CD8-positive, alpha-beta memory T cell (primary cell): ENCODE measurements around the gene SLC50A1. TPM values are rescaled to one million over a fixed set of nuclear protein-coding genes. Genes with fewer than 3 reads are reported as not detected.

Experiments
- CTCF ChIA-PET: fragments of 350-600 bp; sonication (Branson Sonifier 250); formaldehyde crosslinking; loops from one replicate; lab custom pipeline; 2021; ENCODE audit warnings: antibody characterized with exemption; lab: Charles Lee
- POLR2A ChIA-PET: fragments of 350-600 bp; sonication (Branson Sonifier 250); formaldehyde crosslinking; loops from one replicate; lab custom pipeline; 2021; ENCODE audit warnings: antibody characterized with exemption; lab: Charles Lee
- DNase-seq, 5 donors: peaks; one replicate each; pipeline versions ENCODE4 v3.0.0 to v3.0.0-alpha.2; 2020 to 2022; ENCODE audit warnings: mixed read lengths in 1 of 5
- H3K27ac ChIP-seq: one replicate; pipeline ENCODE4 v1.7.0; 2013; ENCODE audit warnings: low read depth, mild to moderate bottlenecking, low read length, moderate library complexity
- H3K27me3 ChIP-seq: 2 replicates; pipeline ENCODE4 v1.7.0; 2013; ENCODE audit warnings: low read length, mild to moderate bottlenecking; ENCODE audit not compliant: insufficient read depth, poor library complexity, severe bottlenecking
- H3K36me3 ChIP-seq: 2 replicates; pipeline ENCODE4 v1.7.0; 2013; ENCODE audit warnings: mild to moderate bottlenecking, low read length, moderate library complexity; ENCODE audit not compliant: insufficient read depth
- H3K4me1 ChIP-seq: 2 replicates; pipeline ENCODE4 v1.7.0; 2013; ENCODE audit warnings: mild to moderate bottlenecking, low read length, moderate library complexity; ENCODE audit not compliant: insufficient read depth
- H3K4me3 ChIP-seq: 2 replicates; pipeline ENCODE4 v1.7.0; 2013; ENCODE audit warnings: mild to moderate bottlenecking, low read length
- H3K9me3 ChIP-seq: 2 replicates; pipeline ENCODE4 v1.7.0; 2013; ENCODE audit warnings: mild to moderate bottlenecking, low read length
- H3K27ac Mint-ChIP-seq, 8 donors: one replicate each; pipeline ENCODE4 v1.8.0; 2020 to 2021; ENCODE audit warnings: mixed read lengths in 8 of 8, mild to moderate bottlenecking in 6 of 8, inconsistent platforms in 3 of 8, moderate library complexity in 3 of 8
- H3K27me3 Mint-ChIP-seq, 2 donors: one replicate each; pipeline ENCODE4 v1.8.0; 2020 to 2021; ENCODE audit warnings: mixed read lengths in 2 of 2, mild to moderate bottlenecking in 1 of 2, moderate library complexity in 1 of 2
- H3K36me3 Mint-ChIP-seq, 3 donors: one replicate each; pipeline ENCODE4 v1.8.0; 2020 to 2021; ENCODE audit warnings: mixed read lengths in 3 of 3, inconsistent platforms in 1 of 3, mild to moderate bottlenecking in 1 of 3
- H3K4me1 Mint-ChIP-seq, 3 donors: one replicate each; pipeline ENCODE4 v1.8.0; 2020 to 2021; ENCODE audit warnings: mixed read lengths in 3 of 3, inconsistent platforms in 1 of 3, mild to moderate bottlenecking in 1 of 3
- H3K4me3 Mint-ChIP-seq, 7 donors: one replicate each; pipeline ENCODE4 v1.8.0; 2020 to 2021; ENCODE audit warnings: mixed read lengths in 7 of 7, mild to moderate bottlenecking in 6 of 7, moderate library complexity in 4 of 7, inconsistent platforms in 2 of 7
- H3K9me3 Mint-ChIP-seq, 5 donors: one replicate each; pipeline ENCODE4 v1.8.0; 2020 to 2022; ENCODE audit warnings: mixed read lengths in 5 of 5, mild to moderate bottlenecking in 3 of 5, moderate library complexity in 2 of 5, inconsistent platforms in 1 of 5
- polyA plus RNA-seq: library from polyadenylated mRNA; unstranded; fragments of 300-500 nt; fragmentation: Illumina TruSeq; gene quantifications from one replicate; pipeline ENCODE4 v1.2.3, GENCODE V29; 2021
- total RNA-seq, 2 experiments: library from RNA; stranded (reverse); gene quantifications; one replicate each; pipeline ENCODE4 v1.2.3, GENCODE V29; 2021

SLC50A1 gene
- total and polyA plus RNA-seq, 3 experiments from 2014 or later: 43.4 to 49.5 (median 47.2) TPM

- H3K36me3 ChIP-seq: no peaks in the 10 kb centered on the region
- ChIA-PET CTCF (interaction anchor here (1.1 to 2.1 kb wide), 5 partner anchors 12 to 65 kb away, joined by 3 to 7 read pairs (median 4); partner anchors contain the start of gene KRTCAP2), POLR2A (no interaction called here)
Observed at GRCh38 chr1:155107309-155108264, 28.1 kb upstream of the SLC50A1 start.

GRCh38 chr1:155108296-155108695, 27.4 kb upstream of the SLC50A1 start:
- H3K27me3 ChIP-seq: no peaks in the 10 kb centered on the region
- H3K27ac ChIP-seq: no peak overlapping the region
- H3K27ac Mint-ChIP-seq: no peak overlapping the region
- POLR2A ChIA-PET: no interaction called here
- H3K9me3 Mint-ChIP-seq: no peaks in the 10 kb centered on the region
- no peaks in the 10 kb centered on the region for H3K36me3 Mint-ChIP-seq
- H3K9me3 ChIP-seq: no peaks in the 10 kb centered on the region
- H3K4me3 ChIP-seq: no peak overlapping the region
- H3K36me3 ChIP-seq: no peaks in the 10 kb centered on the region
- peaks cover 9 to 10% of the 10 kb centered on the region in 2 donors for H3K27me3 Mint-ChIP-seq
- no peaks in the 10 kb centered on the region for H3K4me1 Mint-ChIP-seq
- H3K4me3 Mint-ChIP-seq: no peak overlapping the region
- no peak for DNase-seq
- no peaks in the 10 kb centered on the region for H3K4me1 ChIP-seq
- CTCF ChIA-PET: interaction anchor here (1.3 to 2.1 kb wide), 3 partner anchors 13 to 65 kb away, joined by 4 to 7 read pairs (median 4); partner anchors contain the start of gene KRTCAP2

More at GRCh38 chr1:155107309-155108264, 28.1 kb upstream of the SLC50A1 start:
- Histone ChIP-seq H3K4me1 (no peaks in the 10 kb centered on the region), H3K9me3 (no peaks in the 10 kb centered on the region), H3K27me3 (no peaks in the 10 kb centered on the region), H3K27ac (no peak overlapping the region), H3K4me3 (no peak overlapping the region)
- Mint-ChIP-seq H3K27ac (no peak overlapping the region), H3K4me3 (no peak overlapping the region), H3K4me1 (no peaks in the 10 kb centered on the region), H3K27me3 (peaks cover 9 to 10% of the 10 kb centered on the region in 2 donors), H3K36me3 (no peaks in the 10 kb centered on the region), H3K9me3 (no peaks in the 10 kb centered on the region)
- no peak for DNase-seq

DNA sequence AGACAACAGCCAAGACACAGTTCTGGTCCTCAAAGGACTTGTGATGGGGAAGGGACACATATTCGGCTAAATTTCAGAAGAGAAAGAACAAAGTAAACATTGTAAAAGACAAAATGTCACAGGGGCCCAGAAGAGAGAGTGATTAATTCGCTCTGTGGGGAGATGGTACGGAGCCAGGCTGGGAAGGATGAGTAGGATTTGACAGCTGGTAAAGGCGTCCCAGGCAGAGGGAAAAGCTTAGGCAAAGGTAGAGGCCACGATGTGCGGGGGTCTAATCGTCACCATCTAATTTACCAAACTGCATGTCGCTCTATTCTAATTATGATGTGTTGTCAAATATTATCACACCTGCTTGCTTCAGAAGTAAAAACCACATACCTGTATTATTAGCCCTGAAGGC, 25.3 kb upstream of the SLC50A1 start:
- Histone ChIP-seq H3K9me3 (no peaks in the 10 kb centered on the region), H3K36me3 (no peaks in the 10 kb centered on the region), H3K4me1 (no peaks in the 10 kb centered on the region), H3K4me3 (no peak overlapping the region), H3K27ac (no peak overlapping the region), H3K27me3 (no peaks in the 10 kb centered on the region)
- Mint-ChIP-seq H3K4me1 (no peaks in the 10 kb centered on the region), H3K9me3 (no peaks in the 10 kb centered on the region), H3K27ac (peak overlapping the region in 1 of 8 donors; percentile 44), H3K27me3 (peaks cover 9 to 10% of the 10 kb centered on the region in 2 donors), H3K36me3 (no peaks in the 10 kb centered on the region), H3K4me3 (no peak overlapping the region)
- no peak for DNase-seq
- POLR2A ChIA-PET: no interaction called here
- CTCF ChIA-PET: interaction anchor here (1.2 to 1.6 kb wide), 2 partner anchors 19 to 57 kb away, joined by 3 read pairs; no protein-coding TSS in a partner anchor

- H3K4me1 Mint-ChIP-seq: no peaks in the 10 kb centered on the region
- DNase-seq: no peak
- CTCF ChIA-PET: interaction anchor here (1.0 to 1.6 kb wide), 3 partner anchors 20 to 1549 kb away, joined by 3 read pairs; no protein-coding TSS in a partner anchor
Observed at GRCh38 chr1:155110826-155111225, 24.8 kb upstream of the SLC50A1 start.

DNA sequence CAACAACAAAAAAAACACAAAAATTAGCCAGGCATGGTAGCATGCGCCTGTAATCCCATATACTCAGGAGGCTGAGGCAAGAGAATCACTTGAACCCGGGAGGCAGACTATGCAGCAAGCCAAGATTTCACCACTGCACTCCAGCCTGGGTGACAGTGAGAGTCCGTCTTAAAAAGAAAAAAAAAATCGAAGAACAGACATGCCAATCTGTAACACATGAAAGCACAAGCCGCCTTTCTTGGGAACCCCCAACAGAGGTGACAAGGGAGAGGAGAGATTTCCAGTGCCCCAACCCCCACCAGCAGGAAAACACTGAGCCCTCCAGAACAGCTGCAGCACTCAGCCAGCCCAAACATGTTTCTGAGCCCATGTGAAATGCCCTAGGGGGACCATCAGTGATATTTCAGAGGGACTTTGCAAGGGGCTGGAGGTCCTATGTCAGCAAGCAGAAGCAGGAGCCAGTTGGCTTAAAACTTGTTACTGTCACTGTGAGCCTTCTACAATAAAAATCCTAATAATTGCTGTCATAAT, 22.1 kb upstream of the SLC50A1 start:
- DNase-seq: no peak
- H3K36me3 Mint-ChIP-seq: no peaks in the 10 kb centered on the region
- ChIA-PET POLR2A (no interaction called here), CTCF (interaction anchor here (1.8 kb wide), 1 partner anchor 59 kb away, joined by 3 read pairs; the partner anchor contains the start of gene KRTCAP2)
- no peaks in the 10 kb centered on the region for H3K9me3 Mint-ChIP-seq
- Histone ChIP-seq H3K27ac (no peak overlapping the region), H3K36me3 (no peaks in the 10 kb centered on the region), H3K27me3 (no peaks in the 10 kb centered on the region), H3K4me1 (no peaks in the 10 kb centered on the region), H3K4me3 (no peak overlapping the region), H3K9me3 (no peaks in the 10 kb centered on the region)
- no peaks in the 10 kb centered on the region for H3K4me1 Mint-ChIP-seq
- H3K4me3 Mint-ChIP-seq: no peak overlapping the region
- peaks cover 9 to 21% of the 10 kb centered on the region in 2 donors for H3K27me3 Mint-ChIP-seq
- H3K27ac Mint-ChIP-seq: no peak overlapping the region

More at GRCh38 chr1:155110826-155111225, 24.8 kb upstream of the SLC50A1 start:
- Histone ChIP-seq H3K27ac (no peak overlapping the region), H3K4me1 (no peaks in the 10 kb centered on the region), H3K4me3 (no peak overlapping the region), H3K36me3 (no peaks in the 10 kb centered on the region), H3K27me3 (no peaks in the 10 kb centered on the region), H3K9me3 (no peaks in the 10 kb centered on the region)
- POLR2A ChIA-PET: no interaction called here
- Mint-ChIP-seq H3K36me3 (no peaks in the 10 kb centered on the region), H3K9me3 (no peaks in the 10 kb centered on the region), H3K4me3 (no peak overlapping the region), H3K27me3 (peaks cover 7% of the 10 kb centered on the region in 2 donors), H3K27ac (no peak overlapping the region)

- H3K36me3 ChIP-seq: no peaks in the 10 kb centered on the region
- Mint-ChIP-seq H3K4me3 (no peak overlapping the region), H3K36me3 (no peaks in the 10 kb centered on the region), H3K9me3 (no peaks in the 10 kb centered on the region), H3K27ac (no peak overlapping the region), H3K27me3 (peaks cover 7 to 21% of the 10 kb centered on the region in 2 donors), H3K4me1 (no peaks in the 10 kb centered on the region)
- no peak for DNase-seq
- H3K27ac ChIP-seq: no peak overlapping the region
- H3K9me3 ChIP-seq: no peaks in the 10 kb centered on the region
- POLR2A ChIA-PET: no interaction called here
- no peaks in the 10 kb centered on the region for H3K27me3 ChIP-seq
- no peak overlapping the region for H3K4me3 ChIP-seq
- H3K4me1 ChIP-seq: no peaks in the 10 kb centered on the region
- CTCF ChIA-PET: interaction anchor here (0.7 to 1.8 kb wide), 4 partner anchors 24 to 56 kb away, joined by 3 to 4 read pairs (median 4); partner anchors contain the start of gene KRTCAP2
Observed at GRCh38 chr1:155116113-155116764, 19.4 kb upstream of the SLC50A1 start.

GRCh38 chr1:155117610-155118009, 18.0 kb upstream of the SLC50A1 start:
- Histone ChIP-seq H3K4me1 (no peaks in the 10 kb centered on the region), H3K27me3 (no peaks in the 10 kb centered on the region), H3K27ac (no peak overlapping the region), H3K36me3 (no peaks in the 10 kb centered on the region), H3K4me3 (no peak overlapping the region), H3K9me3 (no peaks in the 10 kb centered on the region)
- H3K9me3 Mint-ChIP-seq: no peaks in the 10 kb centered on the region
- ChIA-PET POLR2A (interaction anchor here (0.7 kb wide), 1 partner anchor 45 kb away, joined by 3 read pairs; no protein-coding TSS in a partner anchor), CTCF (interaction anchor here (1.1 to 1.8 kb wide), 3 partner anchors 26 to 55 kb away, joined by 4 to 5 read pairs (median 4); partner anchors contain the start of gene KRTCAP2)
- no peaks in the 10 kb centered on the region for H3K4me1 Mint-ChIP-seq
- H3K36me3 Mint-ChIP-seq: no peaks in the 10 kb centered on the region
- H3K4me3 Mint-ChIP-seq: no peak overlapping the region
- no peak overlapping the region for H3K27ac Mint-ChIP-seq
- peaks cover 5 to 21% of the 10 kb centered on the region in 2 donors for H3K27me3 Mint-ChIP-seq
- no peak for DNase-seq
